Stimulated activated CD4-positive, alpha-beta T cell treated with anti-CD3 and anti-CD28 coated beads, Interleukin-4, amount 100 ng/mL, for 1 hour (primary cell): Measurements from ENCODE around the gene TNK2.
"Not testable (repeated sequence)": the region's sequence is repeated elsewhere in the genome, so short reads cannot be mapped to it uniquely, and the experiment has no call there.

Source experiments
- DNase-seq: peaks from one replicate; pipeline ENCODE4 v3.0.0-alpha.2; 2020

Gene TNK2

GRCh38 chr3:195867631-195868335 lies 40.6 kb downstream of the TNK2 start:
- DNase-seq, result no peak

DNA sequence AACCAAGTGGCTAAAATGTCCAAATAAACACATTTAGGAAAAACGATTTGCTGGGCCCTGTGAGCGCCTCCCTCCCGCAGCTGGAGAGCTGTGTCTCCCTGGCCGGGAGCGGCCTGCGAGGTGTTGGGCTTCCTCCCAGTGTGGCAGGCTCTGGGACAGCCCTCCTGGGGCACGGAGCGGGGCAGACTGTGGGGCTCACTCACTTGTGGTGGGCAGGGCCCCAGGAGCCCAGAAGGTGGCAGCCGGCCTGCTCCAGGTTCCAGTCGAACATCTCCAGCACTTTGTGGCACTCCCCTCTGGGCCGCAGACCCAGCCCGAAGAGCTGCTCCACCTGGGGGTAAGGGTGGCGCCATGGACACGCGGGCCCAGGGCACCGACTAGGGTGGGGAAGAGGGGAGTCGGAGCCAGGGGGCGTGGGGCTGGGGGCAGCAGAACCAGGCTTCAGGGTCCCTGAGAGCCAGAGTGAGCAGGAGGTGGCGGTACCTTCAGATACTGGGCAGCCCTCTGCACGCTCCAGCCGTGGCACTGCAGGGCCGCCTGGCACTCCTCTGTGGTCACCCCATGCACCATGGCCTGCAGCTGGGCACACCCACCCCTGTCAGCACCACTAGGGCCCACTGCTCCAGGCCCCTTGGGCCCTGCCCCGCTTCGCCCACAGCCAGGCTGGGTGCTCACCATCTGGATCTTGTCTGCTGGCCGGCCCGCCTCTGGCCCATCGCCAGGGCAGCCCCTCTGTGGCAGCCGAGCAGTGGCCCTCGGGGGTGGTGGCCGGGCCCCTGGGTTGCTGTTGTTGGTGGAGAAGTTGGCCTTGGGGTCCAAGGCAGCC lies 41.5 kb downstream of the TNK2 start:
- DNase-seq, result no peak

DNA sequence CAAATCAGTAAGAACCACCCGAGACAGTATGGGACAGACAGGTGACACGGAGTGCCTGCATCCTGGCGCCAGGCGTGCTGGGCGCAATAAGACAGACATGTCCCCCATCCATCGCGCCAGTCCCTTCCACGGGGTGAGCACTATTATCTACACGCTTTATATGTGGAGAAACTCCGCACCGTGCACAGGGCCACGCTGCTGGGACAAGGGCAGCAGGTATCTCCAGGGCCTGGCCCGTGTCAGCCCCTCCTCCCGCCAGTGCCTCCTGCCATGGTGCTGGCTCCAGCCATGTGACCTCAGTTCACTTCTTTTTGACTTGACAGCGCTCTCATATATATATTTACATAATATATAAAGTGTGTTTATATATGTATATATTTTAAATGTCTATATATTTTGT lies 42.6 kb downstream of the TNK2 start:
- no peak for DNase-seq

DNA sequence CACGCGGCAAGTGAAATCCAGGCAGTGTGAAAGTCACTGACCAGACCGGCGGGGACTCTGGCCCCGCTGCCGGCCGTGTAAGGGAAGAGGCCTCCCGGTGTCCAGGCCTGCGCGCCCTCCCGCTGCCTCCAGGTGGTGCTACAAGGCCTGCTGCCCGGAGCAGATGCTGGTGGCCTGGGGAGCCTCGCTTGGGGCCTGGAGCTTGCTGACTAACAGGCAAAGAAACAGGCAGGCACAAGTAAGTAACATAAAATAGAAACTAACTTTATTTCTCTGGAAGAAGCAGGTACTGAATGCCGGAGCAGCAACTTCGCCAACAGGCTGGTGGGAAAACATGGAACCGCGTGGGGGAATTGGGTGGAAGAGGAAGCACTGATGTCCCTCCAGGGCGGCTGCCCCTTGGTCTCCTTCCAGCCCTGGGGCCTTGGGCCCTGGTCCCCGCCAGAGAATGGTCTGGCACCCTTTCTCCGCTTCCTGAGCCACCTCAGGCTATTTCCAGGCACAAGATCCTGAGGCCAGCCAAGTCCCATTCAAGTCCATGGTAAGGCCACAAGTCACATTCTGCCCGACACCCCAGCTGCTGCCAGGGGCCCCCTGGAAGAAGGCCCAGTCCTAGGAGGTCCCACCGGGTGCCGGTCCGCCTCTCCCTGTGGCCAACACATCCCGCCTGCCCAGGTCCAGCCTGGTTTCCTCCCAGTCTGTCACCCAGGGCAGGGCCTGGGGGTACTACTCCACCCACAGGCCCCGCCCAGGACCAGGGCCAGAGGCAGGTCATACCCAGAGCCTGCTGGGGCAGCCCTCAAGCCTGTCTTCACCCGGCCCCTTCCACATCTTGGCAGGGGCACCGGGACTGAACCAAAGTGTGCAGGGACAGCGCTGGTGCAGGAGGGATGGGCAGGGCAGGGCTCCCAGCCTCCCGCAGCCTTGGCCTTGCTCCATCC lies 45.0 kb downstream of the TNK2 start:
- DNase-seq, result peak; percentile 73

- not testable (repeated sequence) for DNase-seq
These were observed 46.0 kb downstream of the TNK2 start for GRCh38 chr3:195862318-195862717.

DNA sequence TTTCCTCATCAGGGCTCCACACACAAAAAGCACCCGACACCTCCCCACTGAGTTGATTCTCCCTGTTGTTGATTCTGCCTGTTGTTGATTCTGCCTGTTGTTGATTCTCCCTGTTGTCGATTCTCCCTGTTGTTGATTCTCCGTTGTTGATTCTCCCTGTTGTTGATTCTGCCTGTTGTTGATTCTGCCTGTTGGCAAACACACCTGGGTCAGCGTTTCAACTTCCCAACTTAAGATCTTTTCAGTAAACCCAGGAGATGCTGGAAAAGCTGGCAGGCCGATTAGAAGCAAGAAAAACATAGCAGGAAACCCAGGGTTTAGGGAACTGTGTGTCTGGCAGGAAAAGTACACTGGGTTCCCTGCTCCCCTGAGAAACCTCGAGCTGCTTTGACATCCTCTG lies 47.9 kb downstream of the TNK2 start:
- no peak for DNase-seq

GRCh38 chr3:195859846-195860411 lies 48.4 kb downstream of the TNK2 start:
- no peak for DNase-seq

- peak; percentile 79 for DNase-seq
These were observed 49.1 kb downstream of the TNK2 start for GRCh38 chr3:195859061-195859845.

- DNase-seq, result no peak
These were observed 51.8 kb downstream of the TNK2 start for GRCh38 chr3:195856410-195857084.

GRCh38 chr3:195855471-195856409 lies 52.6 kb downstream of the TNK2 start:
- DNase-seq, result no peak

GRCh38 chr3:195854628-195855294 lies 53.6 kb downstream of the TNK2 start:
- no peak for DNase-seq

GRCh38 chr3:195853996-195854395 lies 54.4 kb downstream of the TNK2 start:
- no peak for DNase-seq

DNA sequence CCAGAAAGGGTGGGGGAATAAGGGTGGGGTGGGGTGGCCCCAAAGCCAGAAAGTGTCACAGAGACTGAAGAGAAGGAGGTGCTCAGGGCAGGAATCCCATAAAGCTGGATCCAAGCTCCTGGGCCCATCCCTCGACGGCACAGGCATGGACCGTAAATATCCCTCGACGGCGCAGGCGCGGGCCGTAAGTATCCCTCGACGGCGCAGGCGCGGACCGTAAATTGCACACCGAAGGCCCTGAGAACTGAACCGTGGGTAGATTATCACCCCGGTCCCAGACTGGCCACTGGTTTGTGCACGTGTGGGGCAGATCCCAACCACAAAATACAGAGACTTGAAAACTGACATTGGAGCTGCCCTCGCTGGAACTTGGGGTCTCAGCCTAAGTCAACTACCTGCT lies 55.3 kb downstream of the TNK2 start:
- DNase-seq, result no peak

GRCh38 chr3:195850857-195851543 lies 57.4 kb downstream of the TNK2 start:
- peak; percentile 76 for DNase-seq

DNA sequence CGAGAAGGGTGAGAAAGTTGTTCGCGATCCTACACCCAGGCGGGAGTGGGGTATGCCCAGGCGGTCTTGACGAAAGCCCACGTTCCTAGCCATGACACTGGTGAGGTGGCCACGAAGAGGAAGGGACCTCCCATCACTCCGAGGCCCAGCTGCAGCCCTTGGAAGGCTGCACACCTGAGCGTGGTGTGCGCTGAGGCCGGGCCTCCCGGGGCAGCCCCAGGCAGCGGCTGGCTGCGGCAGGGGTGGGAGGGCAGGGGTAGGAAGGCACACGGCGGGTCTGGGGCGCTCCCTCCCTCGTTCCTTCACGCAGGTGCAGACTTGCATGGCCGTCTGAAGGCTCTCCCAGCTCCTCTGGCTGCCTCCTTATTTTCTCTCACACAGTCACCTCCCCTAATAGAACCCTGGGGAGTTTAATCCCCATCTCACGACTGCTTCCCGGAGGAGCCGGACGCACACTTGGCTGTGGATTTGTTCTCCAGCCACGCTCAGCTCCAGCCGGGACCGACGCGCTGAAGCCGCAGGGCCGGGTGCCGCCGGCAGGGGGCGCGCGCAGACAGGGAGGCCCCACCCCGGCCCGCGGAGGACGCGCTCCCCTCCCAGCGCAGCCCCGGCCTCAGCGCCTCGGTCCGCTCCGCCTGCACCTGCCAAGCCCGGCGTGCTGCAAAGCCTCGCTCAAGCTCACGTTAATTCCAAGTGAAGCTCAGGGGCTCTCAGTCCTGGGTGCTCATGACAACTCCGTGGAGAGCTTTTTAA lies 58.9 kb downstream of the TNK2 start:
- no peak for DNase-seq

DNA sequence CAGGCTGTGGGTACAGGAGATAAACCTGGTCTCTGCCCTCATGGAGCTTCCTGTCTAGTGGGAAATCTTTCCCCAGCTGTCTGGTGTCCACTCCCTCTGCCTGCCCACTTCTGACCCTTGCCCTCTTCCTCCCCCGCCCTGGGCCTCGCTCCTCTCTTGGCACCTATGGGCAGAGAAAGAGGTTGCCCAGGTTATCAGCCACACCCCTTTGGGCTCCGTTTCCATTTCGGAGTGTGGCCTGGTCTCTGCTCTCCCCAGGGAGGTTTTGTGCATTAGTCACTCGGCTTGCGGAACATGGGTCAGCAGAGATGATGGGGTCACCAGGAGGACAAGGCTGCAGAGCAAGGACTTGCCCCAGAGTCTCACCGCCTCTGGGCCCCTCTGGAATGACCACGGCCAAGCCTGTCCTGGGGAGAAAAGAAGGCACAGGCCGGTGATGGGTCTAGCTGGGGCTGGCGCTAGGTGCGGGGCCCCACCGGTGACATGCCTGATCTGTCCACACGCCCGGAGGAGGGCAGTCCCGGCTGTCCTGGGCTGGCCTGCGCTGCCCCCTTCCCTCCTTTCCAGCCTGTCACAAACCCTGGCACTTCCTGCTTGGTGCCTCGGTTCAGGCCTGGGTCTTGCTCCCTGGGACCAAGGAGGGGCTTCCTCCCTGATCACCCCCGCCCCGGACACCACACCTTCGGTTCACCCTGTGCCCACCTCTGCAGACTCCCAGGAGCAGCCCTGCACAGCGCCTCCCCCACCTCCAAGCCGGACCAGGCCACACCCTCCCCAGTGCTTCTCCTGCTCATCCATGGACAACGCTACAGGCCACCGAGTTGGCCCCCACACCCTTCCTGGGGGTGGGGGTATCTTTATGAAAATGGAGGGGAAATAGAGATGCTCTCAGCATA lies 61.0 kb downstream of the TNK2 start:
- no peak for DNase-seq

GRCh38 chr3:195845483-195845882 lies 62.9 kb downstream of the TNK2 start:
- DNase-seq, result no peak
